HEK293 (cell line): Measurements from ENCODE around the gene PRUNE2.

Source experiments
- CTCF ChIA-PET: fragments of 350-600 bp; formaldehyde crosslinking; extraction: SDS; loops from one replicate; lab custom pipeline; 2021; ENCODE audit warnings: antibody characterized with exemption; lab: Yijun Ruan, JAX
- POLR2A ChIA-PET: fragments of 300-600 bp; formaldehyde crosslinking; extraction: SDS; loops from one replicate; lab custom pipeline; 2020; ENCODE audit warnings: antibody characterized with exemption, inconsistent platforms; lab: Yijun Ruan, JAX
- H3K27ac ChIP-seq: fragments of 200-500 bp; sonication (Bioruptor generic); 2 replicates; pipeline ENCODE4 v1.5.1; 2014; ENCODE audit warnings: low read depth, low read length, control low read depth, inconsistent platforms; ENCODE audit errors: extremely low read depth
- H3K36me3 ChIP-seq, 2 experiments: fragments of 200-500 bp in 1 of 2; sonication (Bioruptor generic) in 1 of 2; 1 replicate in 1 of 2; 2 replicates in 1 of 2; pipeline ENCODE4 v1.5.1; 2014 to 2017; ENCODE audit warnings: inconsistent platforms in 2 of 2, low read length in 2 of 2; ENCODE audit not compliant: control insufficient read depth in 2 of 2, insufficient read depth in 1 of 2
- H3K4me1 ChIP-seq: fragments of 200-500 bp; sonication (Bioruptor generic); 2 replicates; pipeline ENCODE4 v1.5.1; 2014; ENCODE audit warnings: mild to moderate bottlenecking, low read length, inconsistent platforms; ENCODE audit not compliant: control insufficient read depth, insufficient read depth
- H3K4me3 ChIP-seq: 2 replicates; pipeline ENCODE4 v1.5.1; 2011; ENCODE audit warnings: low read depth, mild to moderate bottlenecking, control low read depth, low read length, moderate library complexity
- H3K9me3 ChIP-seq: fragments of 200-500 bp; sonication (Bioruptor generic); 2 replicates; pipeline ENCODE4 v1.5.1; 2014; ENCODE audit warnings: low read depth, low read length, inconsistent platforms; ENCODE audit not compliant: control insufficient read depth, insufficient read depth
- CTCF ChIP-seq: fragments of 450-650 bp; formaldehyde crosslinking; IDR thresholded peaks from 2 replicates; pipeline ENCODE4 v1.5.1; 2016; ENCODE audit warnings: missing biosample characterization, missing genetic modification characterization
- EGR2 ChIP-seq: fragments of 450-650 bp; formaldehyde crosslinking; IDR thresholded peaks from 2 replicates; pipeline ENCODE4 v1.5.1; 2016; ENCODE audit warnings: low read depth, missing biosample characterization, missing genetic modification characterization
- GLIS1 ChIP-seq: fragments of 450-650 bp; formaldehyde crosslinking; IDR thresholded peaks from 2 replicates; pipeline ENCODE4 v1.5.1; 2016; ENCODE audit warnings: missing biosample characterization, missing genetic modification characterization
- MYNN ChIP-seq: fragments of 450-650 bp; formaldehyde crosslinking; IDR thresholded peaks from 2 replicates; pipeline ENCODE4 v1.5.1; 2016; ENCODE audit warnings: missing biosample characterization, missing genetic modification characterization, borderline replicate concordance
- PRDM1 ChIP-seq: fragments of 450-650 bp; formaldehyde crosslinking; IDR thresholded peaks from 2 replicates; pipeline ENCODE4; 2016; ENCODE audit warnings: missing biosample characterization, missing genetic modification characterization
- REPIN1 ChIP-seq: fragments of 450-650 bp; formaldehyde crosslinking; IDR thresholded peaks from 2 replicates; pipeline ENCODE4 v1.5.1; 2017; ENCODE audit warnings: missing biosample characterization, missing genetic modification characterization, low read depth
- TSHZ1 ChIP-seq: fragments of 450-650 bp; formaldehyde crosslinking; IDR thresholded peaks from 2 replicates; pipeline ENCODE4 v1.5.1; 2016; ENCODE audit warnings: missing biosample characterization, missing genetic modification characterization, borderline replicate concordance
- YY1 ChIP-seq: fragments of 450-650 bp; formaldehyde crosslinking; IDR thresholded peaks from 2 replicates; pipeline ENCODE4 v1.5.1; 2018; ENCODE audit warnings: missing biosample characterization, missing genetic modification characterization
- ZNF214 ChIP-seq: fragments of 450-650 bp; formaldehyde crosslinking; IDR thresholded peaks from 2 replicates; pipeline ENCODE4 v1.5.1; 2017; ENCODE audit warnings: missing biosample characterization, mild to moderate bottlenecking, missing genetic modification characterization, borderline replicate concordance
- ZNF335 ChIP-seq: fragments of 450-650 bp; formaldehyde crosslinking; conservative IDR thresholded peaks from 2 replicates; pipeline ENCODE4 v1.5.1; 2016; ENCODE audit warnings: missing biosample characterization, missing genetic modification characterization
- ZNF341 ChIP-seq: fragments of 450-650 bp; formaldehyde crosslinking; IDR thresholded peaks from 2 replicates; pipeline ENCODE4; 2016; ENCODE audit warnings: low read depth, missing biosample characterization, missing genetic modification characterization
- ZNF404 ChIP-seq: fragments of 450-650 bp; formaldehyde crosslinking; IDR thresholded peaks from 2 replicates; pipeline ENCODE4 v1.5.1; 2017; ENCODE audit warnings: missing biosample characterization, missing genetic modification characterization
- ZNF518A ChIP-seq: fragments of 450-650 bp; formaldehyde crosslinking; conservative IDR thresholded peaks from 2 replicates; pipeline ENCODE4 v1.5.1; 2016; ENCODE audit warnings: low read depth, missing biosample characterization, missing genetic modification characterization
- ZNF549 ChIP-seq: fragments of 450-650 bp; IDR thresholded peaks from 2 replicates; pipeline ENCODE4 v1.5.1; 2018; ENCODE audit warnings: missing biosample characterization, missing genetic modification characterization, mild to moderate bottlenecking, inconsistent platforms, moderate library complexity
- ZNF555 ChIP-seq: fragments of 450-650 bp; formaldehyde crosslinking; conservative IDR thresholded peaks from 2 replicates; pipeline ENCODE4 v1.5.1; 2017; ENCODE audit warnings: missing biosample characterization, mild to moderate bottlenecking, missing genetic modification characterization, inconsistent platforms
- ZNF600 ChIP-seq: fragments of 450-650 bp; formaldehyde crosslinking; IDR thresholded peaks from 2 replicates; pipeline ENCODE4 v1.5.1; 2016; ENCODE audit warnings: missing biosample characterization, missing genetic modification characterization
- ZNF621 ChIP-seq: fragments of 450-650 bp; formaldehyde crosslinking; IDR thresholded peaks from 2 replicates; pipeline ENCODE4 v1.5.1; 2017; ENCODE audit warnings: missing biosample characterization, missing genetic modification characterization
- ZNF624 ChIP-seq: fragments of 450-650 bp; formaldehyde crosslinking; IDR thresholded peaks from 2 replicates; pipeline ENCODE4 v1.5.1; 2017; ENCODE audit warnings: missing biosample characterization, missing genetic modification characterization
- ZNF677 ChIP-seq: fragments of 450-650 bp; IDR thresholded peaks from 2 replicates; pipeline ENCODE4 v1.5.0; 2018; ENCODE audit warnings: missing biosample characterization, mild to moderate bottlenecking, missing genetic modification characterization, moderate library complexity
- ZNF76 ChIP-seq: fragments of 450-650 bp; formaldehyde crosslinking; IDR thresholded peaks from 2 replicates; pipeline ENCODE4; 2016; ENCODE audit warnings: low read depth, missing biosample characterization, missing genetic modification characterization, borderline replicate concordance
- ZSCAN23 ChIP-seq: fragments of 450-650 bp; formaldehyde crosslinking; IDR thresholded peaks from 2 replicates; pipeline ENCODE4 v1.5.1; 2016; ENCODE audit warnings: missing biosample characterization, missing genetic modification characterization
- ZSCAN30 ChIP-seq: fragments of 450-650 bp; IDR thresholded peaks from 2 replicates; pipeline ENCODE4 v1.5.1; 2018; ENCODE audit warnings: missing biosample characterization, mild to moderate bottlenecking, missing genetic modification characterization, moderate library complexity

The PRUNE2 gene

GRCh38 chr9:76608575-76609273 lies 297.2 kb downstream of the PRUNE2 start (continued):
- no peak for TF ChIP-seq ZNF518A (tag by site-specific recombination)
- no peak for TF ChIP-seq ZNF335 (tag by site-specific recombination)
- no peak for TF ChIP-seq ZNF555 (tag by site-specific recombination)
- no peak for TF ChIP-seq REPIN1
- TF ChIP-seq EGR2 = no peak
- no peak for TF ChIP-seq TSHZ1 (tag by site-specific recombination)
- no peak for TF ChIP-seq ZNF600 (tag by site-specific recombination)
- no peak for TF ChIP-seq MYNN
- TF ChIP-seq ZNF549 (tag by site-specific recombination) = no peak

- no peak overlapping the region for H3K4me3 ChIP-seq
- H3K36me3 ChIP-seq = no peaks in the 10 kb centered on the region
- TF ChIP-seq ZNF404 (tag by site-specific recombination) = no peak
- TF ChIP-seq GLIS1 (tag by site-specific recombination) = no peak
- H3K4me1 ChIP-seq = no peaks in the 10 kb centered on the region
- H3K9me3 ChIP-seq = no peaks in the 10 kb centered on the region
- ChIA-PET POLR2A (no interaction called here), CTCF (no interaction called here)
- no peak overlapping the region for H3K27ac ChIP-seq
Measured at GRCh38 chr9:76607730-76608436, 298.0 kb downstream of the PRUNE2 start.

GRCh38 chr9:76605321-76605900 lies 300.5 kb downstream of the PRUNE2 start:
- Histone ChIP-seq H3K4me3 (no peak overlapping the region), H3K9me3 (no peaks in the 10 kb centered on the region), H3K4me1 (no peaks in the 10 kb centered on the region), H3K27ac (no peak overlapping the region), H3K36me3 (no peaks in the 10 kb centered on the region)
- ChIA-PET POLR2A (no interaction called here), CTCF (interaction anchor here (0.5 to 0.8 kb wide), 2 partner anchors 10 to 185 kb away, joined by 3 to 5 read pairs; no protein-coding TSS in a partner anchor)
- TF ChIP-seq EGR2 (no peak), ZNF621 (tag by site-specific recombination) (no peak), ZNF555 (tag by site-specific recombination) (no peak), YY1 (tag by site-specific recombination) (no peak), ZNF214 (tag by site-specific recombination) (no peak), ZSCAN23 (tag by site-specific recombination) (no peak), ZNF76 (tag by site-specific recombination) (no peak), ZSCAN30 (no peak), ZNF341 (tag by site-specific recombination) (no peak), ZNF624 (tag by site-specific recombination) (no peak), ZNF677 (tag by site-specific recombination) (no peak), CTCF (tag by site-specific recombination) (no peak), PRDM1 (tag by site-specific recombination) (no peak)
